Astrocyte of the spinal cord (primary cell): Measurements from ENCODE around the gene GAS7.
A peak's percentile ranks its signal among the peaks of the same experiment; 100 is the strongest.

Experiments
- DNase-seq: peaks from one replicate; pipeline ENCODE4 v3.0.0; 2011; ENCODE audit warnings: low read depth, low spot score
- H3K4me3 ChIP-seq: 2 replicates; pipeline ENCODE4 v1.5.1; 2011; ENCODE audit warnings: low read depth, mild to moderate bottlenecking, low read length, moderate library complexity
- in situ Hi-C: cut with HindIII; loops from 2 replicates; pipeline ENCODE4 v1.10.0; 2017; ENCODE audit warnings: low sequenced_read_pairs
- TF ChIP-seq, protein P1 (sequence below): IDR thresholded peaks from 2 replicates; pipeline ENCODE4 v1.5.1; 2012; ENCODE audit warnings: low read depth, mild to moderate bottlenecking, low read length, inconsistent platforms

GAS7 gene

GRCh38 chr17:10070690-10071089, 127.7 kb downstream of the GAS7 start:
- H3K4me3 ChIP-seq = no peak overlapping the region
- TF ChIP-seq, protein P1, sequence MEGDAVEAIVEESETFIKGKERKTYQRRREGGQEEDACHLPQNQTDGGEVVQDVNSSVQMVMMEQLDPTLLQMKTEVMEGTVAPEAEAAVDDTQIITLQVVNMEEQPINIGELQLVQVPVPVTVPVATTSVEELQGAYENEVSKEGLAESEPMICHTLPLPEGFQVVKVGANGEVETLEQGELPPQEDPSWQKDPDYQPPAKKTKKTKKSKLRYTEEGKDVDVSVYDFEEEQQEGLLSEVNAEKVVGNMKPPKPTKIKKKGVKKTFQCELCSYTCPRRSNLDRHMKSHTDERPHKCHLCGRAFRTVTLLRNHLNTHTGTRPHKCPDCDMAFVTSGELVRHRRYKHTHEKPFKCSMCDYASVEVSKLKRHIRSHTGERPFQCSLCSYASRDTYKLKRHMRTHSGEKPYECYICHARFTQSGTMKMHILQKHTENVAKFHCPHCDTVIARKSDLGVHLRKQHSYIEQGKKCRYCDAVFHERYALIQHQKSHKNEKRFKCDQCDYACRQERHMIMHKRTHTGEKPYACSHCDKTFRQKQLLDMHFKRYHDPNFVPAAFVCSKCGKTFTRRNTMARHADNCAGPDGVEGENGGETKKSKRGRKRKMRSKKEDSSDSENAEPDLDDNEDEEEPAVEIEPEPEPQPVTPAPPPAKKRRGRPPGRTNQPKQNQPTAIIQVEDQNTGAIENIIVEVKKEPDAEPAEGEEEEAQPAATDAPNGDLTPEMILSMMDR = no peak
- in situ Hi-C loops = no loop called here
- DNase-seq = no peak

DNA sequence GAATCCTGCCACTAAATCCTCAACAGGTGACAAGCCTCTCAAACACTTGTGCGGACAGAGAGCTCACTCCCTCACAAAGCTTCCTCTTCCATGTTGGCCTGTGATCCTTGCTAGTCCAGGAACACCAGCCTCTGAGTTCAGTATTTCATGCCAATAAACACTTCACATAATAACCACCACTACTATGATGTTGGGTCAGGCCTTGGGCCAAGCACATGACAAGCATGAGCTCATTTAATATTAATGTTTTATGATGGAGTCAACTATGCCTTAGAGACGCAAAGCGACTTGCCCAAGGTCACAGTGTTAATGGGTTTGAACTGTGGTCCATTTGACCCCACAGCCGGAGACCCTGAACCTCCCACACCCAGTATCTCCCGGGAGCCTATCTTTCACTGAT, 129.1 kb downstream of the GAS7 start:
- TF ChIP-seq, protein P1 = no peak
- in situ Hi-C loops = no loop called here
- DNase-seq = no peak
- H3K4me3 ChIP-seq = no peak overlapping the region

- TF ChIP-seq, protein P1 = no peak
- H3K4me3 ChIP-seq = no peak overlapping the region
- in situ Hi-C loops = no loop called here
- DNase-seq = no peak
Measured at GRCh38 chr17:10067446-10068143, 130.8 kb downstream of the GAS7 start.

DNA sequence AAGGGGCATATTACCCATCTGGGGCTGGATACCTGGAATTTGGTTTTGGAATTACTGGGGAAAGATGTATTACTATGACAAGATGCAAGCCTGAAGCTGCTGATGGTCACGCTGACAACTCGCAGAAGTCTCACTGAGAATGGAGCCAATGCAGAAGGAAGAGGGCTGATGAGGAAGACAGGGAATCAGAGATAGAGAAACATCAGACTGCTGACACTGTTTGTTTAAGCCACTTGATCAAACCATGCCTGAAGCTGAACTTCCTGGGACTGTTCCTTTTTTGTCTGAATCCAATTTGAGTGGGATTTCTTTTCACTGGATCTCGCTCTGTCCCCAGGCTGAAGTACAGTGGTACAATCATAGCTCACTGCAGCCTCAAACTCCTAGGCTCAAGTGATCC, 133.9 kb downstream of the GAS7 start:
- in situ Hi-C loops = no loop called here
- no peak overlapping the region for H3K4me3 ChIP-seq
- no peak for DNase-seq
- TF ChIP-seq, protein P1 = no peak

- H3K4me3 ChIP-seq = no peak overlapping the region
- DNase-seq = peak; percentile 17
- in situ Hi-C loops = no loop called here
- TF ChIP-seq, protein P1 = no peak
Measured at GRCh38 chr17:10063730-10064241, 134.6 kb downstream of the GAS7 start.

GRCh38 chr17:10062691-10063385, 135.6 kb downstream of the GAS7 start:
- no peak overlapping the region for H3K4me3 ChIP-seq
- in situ Hi-C loops = no loop called here
- TF ChIP-seq, protein P1 = no peak

More at GRCh38 chr17:10062691-10063385, 135.6 kb downstream of the GAS7 start:
- no peak for DNase-seq
